ENCODE results near the gene GYS2. TPM values are rescaled to one million over a fixed set of nuclear protein-coding genes. Genes with fewer than 3 reads are reported as not detected.

The GYS2 gene
- total RNA-seq, 1 donor from 2014 or later: not detected

DNA sequence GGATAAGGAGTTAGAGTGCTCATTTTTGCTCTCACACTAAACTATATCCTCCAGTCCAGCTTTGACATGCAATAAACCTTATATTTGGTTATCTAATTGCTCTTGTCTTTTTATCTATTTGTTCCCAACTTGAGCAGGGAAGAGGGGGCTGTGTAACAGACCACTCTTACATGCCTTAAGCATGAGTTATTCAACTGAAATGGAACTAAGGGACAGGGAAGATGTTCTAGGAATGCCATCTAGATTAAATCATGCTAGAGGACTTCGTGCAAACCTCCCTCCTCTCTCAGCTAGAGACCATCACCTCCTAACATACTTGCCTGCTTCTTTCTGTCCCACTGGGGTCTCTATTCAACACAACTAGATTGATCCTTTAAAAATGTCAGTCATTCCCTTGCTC is 57.9 kb downstream of the GYS2 start:
- no peaks in the 10 kb centered on the region for H3K9me3 Mint-ChIP-seq (ENCODE audit: low read depth)
- no peaks in the 10 kb centered on the region for H3K36me3 Mint-ChIP-seq (ENCODE audit: low read depth)
- no peak overlapping the region for H3K27ac Mint-ChIP-seq (ENCODE audit: unreplicated experiment)
- no peak for TF ChIP-seq CTCF (IDR thresholded peaks at IDR 0.05)
- no peak overlapping the region for H3K4me3 Mint-ChIP-seq (ENCODE audit: unreplicated experiment)
- DNase-seq (ENCODE audit: low spot score): no peak
- H3K4me1 Mint-ChIP-seq (ENCODE audit: low read depth): no peaks in the 10 kb centered on the region
- H3K27me3 Mint-ChIP-seq (ENCODE audit: low read depth): no peaks in the 10 kb centered on the region

DNA sequence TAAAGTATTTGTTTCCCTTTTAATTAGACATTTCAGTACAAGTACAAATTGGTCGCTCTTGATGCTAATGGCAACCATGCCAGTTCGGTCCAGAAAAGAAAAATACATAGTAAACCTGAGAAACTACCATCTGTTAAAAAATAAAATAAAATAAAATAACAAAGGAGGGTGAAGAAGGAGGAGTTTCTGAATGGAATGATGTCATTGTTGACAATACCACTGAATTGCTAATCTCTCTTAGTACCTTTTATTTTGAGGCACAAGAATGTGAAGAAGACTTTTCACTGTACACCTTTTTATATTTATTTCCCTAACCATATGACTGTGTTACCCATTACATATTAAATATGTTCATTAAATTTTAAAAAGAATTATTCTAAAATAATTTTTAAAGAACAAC is 59.1 kb downstream of the GYS2 start:
- Mint-ChIP-seq H3K4me3 (ENCODE audit: unreplicated experiment) (no peak overlapping the region), H3K4me1 (ENCODE audit: low read depth) (no peaks in the 10 kb centered on the region), H3K27me3 (ENCODE audit: low read depth) (no peaks in the 10 kb centered on the region), H3K9me3 (ENCODE audit: low read depth) (no peaks in the 10 kb centered on the region), H3K36me3 (ENCODE audit: low read depth) (no peaks in the 10 kb centered on the region), H3K27ac (ENCODE audit: unreplicated experiment) (no peak overlapping the region)
- no peak for DNase-seq (ENCODE audit: low spot score)
- TF ChIP-seq CTCF (IDR thresholded peaks at IDR 0.05): no peak

DNA sequence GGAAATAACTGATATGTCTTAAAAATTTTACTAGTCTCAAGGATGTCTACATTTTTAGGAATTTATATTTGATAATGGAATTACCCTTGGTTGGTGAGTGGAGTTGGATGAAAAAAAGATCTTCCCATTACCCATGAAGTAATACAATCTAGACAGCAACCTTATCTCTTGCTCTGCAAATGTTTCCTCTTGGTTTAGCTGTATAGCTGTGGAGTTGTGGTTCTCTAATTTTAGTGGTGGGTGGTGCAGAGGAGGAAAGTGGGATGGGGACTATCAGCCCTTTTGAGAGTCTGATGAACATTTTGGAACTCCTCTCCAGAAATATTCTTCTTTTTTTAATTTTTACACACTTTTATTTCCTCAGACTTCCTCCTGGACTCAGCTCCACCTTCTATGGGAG is 61.5 kb downstream of the GYS2 start:
- Mint-ChIP-seq H3K4me3 (ENCODE audit: unreplicated experiment) (no peak overlapping the region), H3K27me3 (ENCODE audit: low read depth) (no peaks in the 10 kb centered on the region), H3K4me1 (ENCODE audit: low read depth) (no peaks in the 10 kb centered on the region), H3K36me3 (ENCODE audit: low read depth) (no peaks in the 10 kb centered on the region), H3K27ac (ENCODE audit: unreplicated experiment) (no peak overlapping the region), H3K9me3 (ENCODE audit: low read depth) (no peaks in the 10 kb centered on the region)
- TF ChIP-seq CTCF (IDR thresholded peaks at IDR 0.05): no peak
- DNase-seq (ENCODE audit: low spot score): no peak

GRCh38 chr12:21542403-21542802 is 62.2 kb downstream of the GYS2 start:
- DNase-seq (ENCODE audit: low spot score): no peak
- H3K27ac Mint-ChIP-seq (ENCODE audit: unreplicated experiment): no peak overlapping the region
- no peak for TF ChIP-seq CTCF (IDR thresholded peaks at IDR 0.05)
- H3K4me3 Mint-ChIP-seq (ENCODE audit: unreplicated experiment): no peak overlapping the region
- no peaks in the 10 kb centered on the region for H3K9me3 Mint-ChIP-seq (ENCODE audit: low read depth)
- no peaks in the 10 kb centered on the region for H3K36me3 Mint-ChIP-seq (ENCODE audit: low read depth)
- H3K4me1 Mint-ChIP-seq (ENCODE audit: low read depth): no peaks in the 10 kb centered on the region
- no peaks in the 10 kb centered on the region for H3K27me3 Mint-ChIP-seq (ENCODE audit: low read depth)

GRCh38 chr12:21541773-21542172 is 62.9 kb downstream of the GYS2 start:
- no peak overlapping the region for H3K4me3 Mint-ChIP-seq (ENCODE audit: unreplicated experiment)
- no peak for TF ChIP-seq CTCF (IDR thresholded peaks at IDR 0.05)
- no peaks in the 10 kb centered on the region for H3K36me3 Mint-ChIP-seq (ENCODE audit: low read depth)
- no peak for DNase-seq (ENCODE audit: low spot score)
- no peaks in the 10 kb centered on the region for H3K4me1 Mint-ChIP-seq (ENCODE audit: low read depth)
- H3K27ac Mint-ChIP-seq (ENCODE audit: unreplicated experiment): no peak overlapping the region
- H3K27me3 Mint-ChIP-seq (ENCODE audit: low read depth): no peaks in the 10 kb centered on the region
- H3K9me3 Mint-ChIP-seq (ENCODE audit: low read depth): no peaks in the 10 kb centered on the region
